ENCODE data around the gene RSPH6A. TPM values are rescaled to one million over a fixed set of nuclear protein-coding genes. Genes with fewer than 3 reads are reported as not detected.

The RSPH6A gene
- polyA plus RNA-seq, 1 donor from 2014 or later: not detected

GRCh38 chr19:45804959-45805230 lies 10.2 kb downstream of the RSPH6A start:
- Histone ChIP-seq H4K20me1 (ENCODE audit: insufficient read depth) (no peaks in the 10 kb centered on the region), H3K9me2 (ENCODE audit: insufficient read depth, low read length) (no peaks in the 10 kb centered on the region), H3K4me2 (ENCODE audit: low read length) (no peak overlapping the region), H3K27ac (ENCODE audit: low read length) (no peak overlapping the region), H3F3A (ENCODE audit: insufficient read depth, low read length, poor library complexity, severe bottlenecking) (no peaks in the 10 kb centered on the region), H3K79me2 (replicated peaks; ENCODE audit: insufficient read depth, low read length) (no peaks in the 10 kb centered on the region), H3K27me3 (ENCODE audit: insufficient read depth, low read depth, low read length) (no peaks in the 10 kb centered on the region), H3K9me3 (ENCODE audit: low read length) (no peaks in the 10 kb centered on the region), H3K4me3 (ENCODE audit: low read length) (no peak overlapping the region), H2AFZ (ENCODE audit: low read depth, low read length) (no peak overlapping the region), H3K9ac (ENCODE audit: low read length) (no peak overlapping the region), H3K36me3 (ENCODE audit: insufficient read depth, low read length) (no peaks in the 10 kb centered on the region)
- TF ChIP-seq CTCF (IDR thresholded peaks at IDR 0.05; ENCODE audit: poor library complexity, severe bottlenecking) (no peak), RAD21 (conservative IDR thresholded peaks at IDR 0.05) (no peak), TAF1 (IDR thresholded peaks at IDR 0.05; ENCODE audit: low read depth) (no peak), POLR2AphosphoS5 (IDR thresholded peaks at IDR 0.05) (no peak), REST (IDR thresholded peaks at IDR 0.05; ENCODE audit: borderline replicate concordance) (no peak), EP300 (conservative IDR thresholded peaks at IDR 0.05; ENCODE audit: poor library complexity, severe bottlenecking) (no peak), SMC3 (conservative IDR thresholded peaks at IDR 0.05; ENCODE audit: poor library complexity) (no peak), EZH2 (IDR thresholded peaks at IDR 0.05; ENCODE audit: borderline replicate concordance, insufficient read depth, low read length, poor library complexity, severe bottlenecking) (no peak), MXI1 (conservative IDR thresholded peaks at IDR 0.05; ENCODE audit: poor library complexity, severe bottlenecking) (no peak)

GRCh38 chr19:45804140-45804958 lies 10.8 kb downstream of the RSPH6A start:
- Histone ChIP-seq H3K4me2 (ENCODE audit: low read length) (no peak overlapping the region), H3K27me3 (ENCODE audit: insufficient read depth, low read depth, low read length) (no peaks in the 10 kb centered on the region)

More at GRCh38 chr19:45804140-45804958, 10.8 kb downstream of the RSPH6A start:
- H3K4me3 ChIP-seq (ENCODE audit: low read length): no peak overlapping the region
- no peak overlapping the region for H3K27ac ChIP-seq (ENCODE audit: low read length)
- H3K9me2 ChIP-seq (ENCODE audit: insufficient read depth, low read length): no peaks in the 10 kb centered on the region
- no peak overlapping the region for H2AFZ ChIP-seq (ENCODE audit: low read depth, low read length)
- no peaks in the 10 kb centered on the region for H3K79me2 ChIP-seq (replicated peaks; ENCODE audit: insufficient read depth, low read length)
- H3K9me3 ChIP-seq (ENCODE audit: low read length): no peaks in the 10 kb centered on the region
- no peaks in the 10 kb centered on the region for H3K36me3 ChIP-seq (ENCODE audit: insufficient read depth, low read length)
- no peak overlapping the region for H3K9ac ChIP-seq (ENCODE audit: low read length)
- no peaks in the 10 kb centered on the region for H4K20me1 ChIP-seq (ENCODE audit: insufficient read depth)
- no peaks in the 10 kb centered on the region for H3F3A ChIP-seq (ENCODE audit: insufficient read depth, low read length, poor library complexity, severe bottlenecking)
- TF ChIP-seq RAD21 (conservative IDR thresholded peaks at IDR 0.05) (no peak), EP300 (conservative IDR thresholded peaks at IDR 0.05; ENCODE audit: poor library complexity, severe bottlenecking) (no peak), CTCF (IDR thresholded peaks at IDR 0.05; ENCODE audit: poor library complexity, severe bottlenecking) (no peak), REST (IDR thresholded peaks at IDR 0.05; ENCODE audit: borderline replicate concordance) (no peak), MXI1 (conservative IDR thresholded peaks at IDR 0.05; ENCODE audit: poor library complexity, severe bottlenecking) (no peak), SMC3 (conservative IDR thresholded peaks at IDR 0.05; ENCODE audit: poor library complexity) (no peak), POLR2AphosphoS5 (IDR thresholded peaks at IDR 0.05) (no peak)
